SH-SY5Y (cell line): Measurements from ENCODE around the gene RUFY4.

Source experiments
- GATA2 ChIP-seq: IDR thresholded peaks from 2 replicates; pipeline ENCODE4 v1.6.1; 2011; ENCODE audit warnings: mild to moderate bottlenecking, low read depth, low read length
- GATA3 ChIP-seq: IDR thresholded peaks from 2 replicates; pipeline ENCODE4 v1.6.1; 2011; ENCODE audit warnings: low read depth, mild to moderate bottlenecking, low read length, moderate library complexity

DNA sequence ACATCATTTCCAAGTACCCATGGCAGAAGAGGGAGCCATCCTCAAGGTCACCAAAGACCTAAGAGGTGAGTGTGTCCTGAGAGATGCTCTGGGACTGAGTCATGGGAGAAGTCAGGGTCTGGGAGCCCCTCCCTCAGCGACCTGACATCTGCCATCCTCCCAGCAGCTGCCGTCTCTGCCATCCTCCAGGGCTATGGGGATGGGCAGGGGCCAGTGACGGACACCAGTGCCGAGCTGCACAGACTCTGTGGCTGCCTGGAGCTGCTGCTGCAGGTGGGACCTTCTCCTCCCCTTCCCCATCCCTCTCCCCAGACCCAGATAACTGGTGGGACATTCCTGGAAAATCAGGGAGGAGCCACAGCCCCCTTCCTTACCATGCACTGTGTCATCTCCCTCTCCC, 1.5 kb downstream of the RUFY4 start:
- TF ChIP-seq GATA3 = no peak
- TF ChIP-seq GATA2 = no peak
